ENCODE results near the gene CEP72.
"Not testable (repeated sequence)": the region's sequence is repeated elsewhere in the genome, so short reads cannot be mapped to it uniquely, and the experiment has no call there.

The CEP72 gene

GRCh38 chr5:601771-602465 lies 10.2 kb upstream of the CEP72 start:
- no peak for DNase-seq

GRCh38 chr5:602466-603035 lies 9.6 kb upstream of the CEP72 start:
- no peak for DNase-seq

GRCh38 chr5:603081-603998 lies 8.8 kb upstream of the CEP72 start:
- DNase-seq: no peak

- no peak for DNase-seq
Measured at GRCh38 chr5:604391-604831, 7.7 kb upstream of the CEP72 start.

- not testable (repeated sequence) for DNase-seq
Measured at GRCh38 chr5:605090-605489, 7.0 kb upstream of the CEP72 start.

- DNase-seq: no peak
Measured at GRCh38 chr5:606061-606460, 6.1 kb upstream of the CEP72 start.

- DNase-seq: no peak
Measured at GRCh38 chr5:606526-607399, 5.4 kb upstream of the CEP72 start.

GRCh38 chr5:607541-608428 lies 4.4 kb upstream of the CEP72 start:
- DNase-seq: no peak

- no peak for DNase-seq
Measured at GRCh38 chr5:608429-609370, 3.4 kb upstream of the CEP72 start.

GRCh38 chr5:609506-609905 lies 2.6 kb upstream of the CEP72 start:
- no peak for DNase-seq

- DNase-seq: no peak
Measured at GRCh38 chr5:610011-610743, 2.0 kb upstream of the CEP72 start.

- no peak for DNase-seq
Measured at GRCh38 chr5:610744-611730, 1.1 kb upstream of the CEP72 start.

- no peak for DNase-seq
Measured at GRCh38 chr5:612498-613424, 621 bp downstream of the CEP72 start.

GRCh38 chr5:616484-617039 lies 4.4 kb downstream of the CEP72 start:
- DNase-seq: no peak

- no peak for DNase-seq
Measured at GRCh38 chr5:617896-618295, 5.8 kb downstream of the CEP72 start.

- DNase-seq: no peak
Measured at GRCh38 chr5:618450-618849, 6.3 kb downstream of the CEP72 start.

- DNase-seq: no peak
Measured at GRCh38 chr5:619444-619843, 7.3 kb downstream of the CEP72 start.

Measured in left hindlimb (tissue), 1 donor.